Neural progenitor cell (in vitro differentiated cells): ENCODE measurements around the gene MRGPRX3.

Experiments
- EZH2 ChIP-seq: fragments of 200-600 bp; sonication (generic); IDR thresholded peaks from 2 replicates; pipeline ENCODE4 v1.6.1; 2017; ENCODE audit warnings: antibody characterized with exemption, mild to moderate bottlenecking, moderate library complexity
- EZH2phosphoT487 ChIP-seq: fragments of 200-600 bp; sonication (generic); IDR thresholded peaks from 2 replicates; pipeline ENCODE4 v1.6.1; 2017; ENCODE audit warnings: antibody characterized with exemption
- TF ChIP-seq, protein P1 (sequence below): fragments of 200-600 bp; sonication (generic); IDR thresholded peaks from 2 replicates; pipeline ENCODE4 v1.5.1; 2017; ENCODE audit warnings: antibody characterized with exemption, mild to moderate bottlenecking

DNA sequence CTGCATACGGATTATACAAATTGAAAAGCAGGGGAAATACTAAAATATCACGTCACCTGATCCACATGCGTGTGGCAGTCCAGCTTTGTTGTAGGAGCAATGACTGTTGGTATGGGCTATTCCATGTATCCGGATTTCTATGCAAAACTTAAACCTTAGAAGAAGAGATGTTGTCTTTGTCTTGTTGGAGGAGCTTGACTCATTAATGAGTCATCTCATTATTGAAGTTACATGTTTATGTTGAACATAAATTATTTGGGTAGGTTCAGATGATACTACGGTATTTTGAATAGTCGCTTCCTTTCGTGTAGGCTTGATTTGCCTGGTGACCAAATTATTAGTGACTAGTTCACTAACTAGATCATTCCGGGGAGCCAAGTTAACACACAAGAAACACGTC is 25.7 kb upstream of the MRGPRX3 start:
- TF ChIP-seq, protein P1, sequence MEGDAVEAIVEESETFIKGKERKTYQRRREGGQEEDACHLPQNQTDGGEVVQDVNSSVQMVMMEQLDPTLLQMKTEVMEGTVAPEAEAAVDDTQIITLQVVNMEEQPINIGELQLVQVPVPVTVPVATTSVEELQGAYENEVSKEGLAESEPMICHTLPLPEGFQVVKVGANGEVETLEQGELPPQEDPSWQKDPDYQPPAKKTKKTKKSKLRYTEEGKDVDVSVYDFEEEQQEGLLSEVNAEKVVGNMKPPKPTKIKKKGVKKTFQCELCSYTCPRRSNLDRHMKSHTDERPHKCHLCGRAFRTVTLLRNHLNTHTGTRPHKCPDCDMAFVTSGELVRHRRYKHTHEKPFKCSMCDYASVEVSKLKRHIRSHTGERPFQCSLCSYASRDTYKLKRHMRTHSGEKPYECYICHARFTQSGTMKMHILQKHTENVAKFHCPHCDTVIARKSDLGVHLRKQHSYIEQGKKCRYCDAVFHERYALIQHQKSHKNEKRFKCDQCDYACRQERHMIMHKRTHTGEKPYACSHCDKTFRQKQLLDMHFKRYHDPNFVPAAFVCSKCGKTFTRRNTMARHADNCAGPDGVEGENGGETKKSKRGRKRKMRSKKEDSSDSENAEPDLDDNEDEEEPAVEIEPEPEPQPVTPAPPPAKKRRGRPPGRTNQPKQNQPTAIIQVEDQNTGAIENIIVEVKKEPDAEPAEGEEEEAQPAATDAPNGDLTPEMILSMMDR: no peak
- no peak for TF ChIP-seq EZH2
- TF ChIP-seq EZH2phosphoT487: no peak
